Right lobe of liver (tissue), 6 donors: ENCODE results near the gene KLHL2. TPM values are rescaled to one million over a fixed set of nuclear protein-coding genes. Genes with fewer than 3 reads are reported as not detected.

Experiments used
- ATAC-seq, 4 donors: fragments of 200-7000 bp; cut with Tn5 transposase; one replicate each; pipeline ENCODE4 v1.9.1; 2020; ENCODE audit warnings: mild to moderate bottlenecking in 4 of 4, moderate library complexity in 4 of 4
- DNase-seq, 3 donors: peaks; one replicate each; pipeline ENCODE4 v3.0.0-alpha.2; 2020
- H3K27ac ChIP-seq, 3 donors: fragments of 200-600 bp; one replicate each; pipeline ENCODE4 v1.8.0; 2022
- H3K27me3 ChIP-seq, 2 donors: fragments of 200-600 bp; one replicate each; pipeline ENCODE4 v1.8.0; 2022
- H3K36me3 ChIP-seq, 4 donors: fragments of 200-600 bp; sonication (generic) in 1 of 4; one replicate each; pipeline versions ENCODE4 v1.5.1 to v1.8.0; 2017 to 2022; ENCODE audit warnings: control low read depth in 1 of 4
- H3K4me1 ChIP-seq, 4 donors: fragments of 200-600 bp; sonication (generic) in 1 of 4; one replicate each; pipeline versions ENCODE4 v1.5.1 to v1.8.0; 2017 to 2022; ENCODE audit warnings: control low read depth in 1 of 4
- H3K4me3 ChIP-seq, 3 donors: fragments of 200-600 bp; one replicate each; pipeline ENCODE4 v1.8.0; 2022
- H3K9me3 ChIP-seq, 4 donors: fragments of 200-600 bp; sonication (generic) in 1 of 4; one replicate each; pipeline versions ENCODE4 v1.5.1 to v1.8.0; 2017 to 2022; ENCODE audit warnings: control low read depth in 1 of 4
- CTCF ChIP-seq, 4 donors: fragments of 200-600 bp in 3 of 4; fragments of 450-650 bp in 1 of 4; IDR thresholded peaks; one replicate each; pipeline versions ENCODE4 v1.5.1 to v1.8.0; 2016 to 2022; ENCODE audit warnings: antibody characterized with exemption in 4 of 4, mild to moderate bottlenecking in 2 of 4
- POLR2A ChIP-seq: fragments of 450-650 bp; IDR thresholded peaks from one replicate; pipeline ENCODE4 v1.6.1; 2017; ENCODE audit warnings: antibody characterized with exemption, mild to moderate bottlenecking
- WGBS: methylation state at CpG from one replicate; pipeline ENCODE4 v1.1.6; 2018; ENCODE audit warnings: low coverage, low lambda C conversion rate; ENCODE audit not compliant: insufficient coverage; ENCODE audit errors: missing lambda C conversion rate; 5-methylcytosine and 5-hydroxymethylcytosine counted together
- intact Hi-C, 2 donors: fragments of 100-400 bp; cut with DNase I; formaldehyde crosslinking; loops; one replicate each; pipeline versions ENCODE4 v1.11.2 to v1.14.1; 2022
- total RNA-seq, 6 experiments: library from RNA; depleted of rRNA in 2 of 6; stranded (reverse); fragments of >200 nt in 2 of 6; fragmentation: NEBNext Ultra II Directional in 3 of 6; extraction: Animal tissue kit (Norgen Biotek cat#: 25700) in 3 of 6; gene quantifications; one replicate each; pipeline versions ENCODE4 v1.1.0 to v1.2.4, GENCODE V29; 2016 to 2023
- donor health status: DM: no; HTN: yes; CAD: no.
- donor health status: DM: no; HTN: no; CAD: no.
- donor health status: DM: no; HTN: no; CAD: no.
- donor health status: DM: no; HTN: yes; CAD: no.
- donor health status: DM: no; HTN: yes; CAD: no.

KLHL2 gene
- total RNA-seq, 6 experiments from 2014 or later: 15.6 to 25.3 (median 20.3) TPM

DNA sequence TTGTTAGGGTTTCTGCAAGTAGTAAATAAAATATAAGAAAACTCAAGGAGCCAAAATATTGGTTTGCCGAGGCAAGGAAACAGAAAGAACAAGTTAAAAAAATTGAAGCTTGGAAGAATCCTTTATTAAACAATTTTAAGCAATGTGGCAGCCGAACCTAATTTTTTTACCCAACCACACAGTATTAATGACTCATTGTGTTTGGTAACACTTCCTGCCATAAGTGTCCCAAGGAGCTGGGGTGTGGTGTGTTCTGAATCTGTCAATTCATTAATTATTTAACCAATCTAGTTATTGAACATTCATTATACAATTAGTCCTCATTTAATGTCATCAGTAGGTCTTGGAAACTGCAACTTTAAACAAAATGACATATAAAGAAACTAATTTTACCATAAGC, 152.1 kb downstream of the KLHL2 start:
- no peak for TF ChIP-seq CTCF (IDR thresholded peaks at IDR 0.05)
- TF ChIP-seq POLR2A: no peak
- Histone ChIP-seq H3K9me3 (no peaks in the 10 kb centered on the region), H3K27ac (no peak overlapping the region), H3K36me3 (no peaks in the 10 kb centered on the region), H3K4me1 (no peaks in the 10 kb centered on the region), H3K27me3 (no peaks in the 10 kb centered on the region), H3K4me3 (no peak overlapping the region)
- intact Hi-C loops: loop anchor here (10.0 kb wide), 1 partner anchor 105 kb away; no protein-coding TSS in a partner anchor
- 60% methylated on average over 1 of the region's 2 CpGs for WGBS
- no peak for DNase-seq
- ATAC-seq: no peak

- H3K4me3 ChIP-seq: no peak overlapping the region
- H3K27ac ChIP-seq: no peak overlapping the region
- DNase-seq (no peak), ATAC-seq (no peak)
- H3K36me3 ChIP-seq: no peaks in the 10 kb centered on the region
- no peaks in the 10 kb centered on the region for H3K4me1 ChIP-seq
- TF ChIP-seq CTCF (IDR thresholded peaks at IDR 0.05) (no peak), POLR2A (no peak)
- no peaks in the 10 kb centered on the region for H3K27me3 ChIP-seq
- H3K9me3 ChIP-seq: no peaks in the 10 kb centered on the region
- intact Hi-C loops: no loop called here
- 63% methylated on average over 5 of the region's 6 CpGs for WGBS
Measured at GRCh38 chr4:165360041-165360695, 152.8 kb downstream of the KLHL2 start.

DNA sequence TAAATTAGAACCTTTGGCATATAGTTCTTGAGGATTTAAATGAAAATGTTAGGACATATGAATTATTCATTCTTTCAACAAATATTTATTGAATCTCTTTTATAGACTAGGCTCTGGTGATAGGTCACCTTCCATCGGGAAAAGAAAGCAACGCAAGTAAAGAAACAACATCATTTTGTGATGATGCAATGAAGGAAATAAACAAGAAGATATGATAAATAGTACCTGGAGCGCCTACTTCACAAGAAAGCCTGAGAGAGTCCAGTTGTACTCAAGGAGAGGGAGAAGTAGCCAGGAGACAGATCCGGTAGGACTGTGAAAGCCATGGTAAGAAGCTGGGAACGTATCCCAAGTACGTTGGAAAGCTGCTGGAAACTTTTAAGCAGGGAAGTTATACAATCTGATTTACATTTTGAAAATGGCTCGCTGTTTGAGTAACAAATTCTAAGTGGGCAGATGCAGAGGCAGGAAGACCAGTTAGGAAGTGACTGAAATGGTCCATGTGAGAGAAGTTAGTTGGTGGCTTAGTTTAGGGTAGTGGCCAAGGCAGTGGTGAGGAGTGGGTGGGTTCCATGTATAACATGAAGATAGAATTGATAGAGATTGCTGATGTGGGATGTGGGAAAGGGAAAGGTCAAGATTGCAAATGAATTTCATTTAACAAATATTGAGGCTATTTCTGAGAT, 153.8 kb downstream of the KLHL2 start:
- intact Hi-C loops: no loop called here
- H3K4me3 ChIP-seq: no peak overlapping the region
- H3K27ac ChIP-seq: no peak overlapping the region
- no peaks in the 10 kb centered on the region for H3K27me3 ChIP-seq
- no peaks in the 10 kb centered on the region for H3K36me3 ChIP-seq
- no peaks in the 10 kb centered on the region for H3K9me3 ChIP-seq
- no peak for DNase-seq
- TF ChIP-seq CTCF (IDR thresholded peaks at IDR 0.05) (no peak), POLR2A (no peak)
- no peak for ATAC-seq
- H3K4me1 ChIP-seq: no peaks in the 10 kb centered on the region
- WGBS: 82% methylated on average over 7 of the region's 7 CpGs

DNA sequence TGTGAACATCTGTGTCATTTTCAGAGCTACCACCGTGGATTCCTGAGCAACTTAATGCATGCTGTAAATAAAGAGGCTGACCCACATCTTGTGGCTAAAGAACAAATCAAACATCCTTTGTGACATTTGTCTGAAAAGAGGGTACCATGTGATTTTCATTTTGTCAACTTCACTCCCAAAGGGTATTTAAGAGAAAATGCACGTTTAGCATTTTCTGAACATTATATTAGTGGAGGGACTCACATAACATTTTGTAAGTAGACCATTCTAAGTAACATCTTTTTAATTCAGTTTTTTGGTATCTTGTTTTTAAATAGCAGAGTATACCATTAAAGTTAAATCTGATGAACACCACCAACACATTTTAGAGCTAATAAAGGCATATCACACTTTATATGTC, 154.4 kb downstream of the KLHL2 start:
- Histone ChIP-seq H3K9me3 (no peaks in the 10 kb centered on the region), H3K27me3 (no peaks in the 10 kb centered on the region), H3K4me1 (no peaks in the 10 kb centered on the region), H3K27ac (no peak overlapping the region), H3K4me3 (no peak overlapping the region), H3K36me3 (no peaks in the 10 kb centered on the region)
- DNase-seq: no peak
- intact Hi-C loops: no loop called here
- TF ChIP-seq POLR2A: no peak
- no peak for TF ChIP-seq CTCF (IDR thresholded peaks at IDR 0.05)
- no peak for ATAC-seq
- WGBS: 61% methylated on average over 2 of the region's 2 CpGs
